OCI-LY3 (cell line): ENCODE measurements around the gene DNAJC5.

ENCODE experiments used
- CTCF ChIP-seq: fragments of 200-600, 300-600 bp; sonication (generic); IDR thresholded peaks from 2 replicates; pipeline ENCODE4 v1.5.1; 2014; ENCODE audit warnings: antibody characterized with exemption, low read length, low read depth
- EZH2phosphoT487 ChIP-seq: fragments of 200-600 bp; shearing (Covaris generic); IDR thresholded peaks from 2 replicates; pipeline ENCODE4 v1.6.1; 2018; ENCODE audit warnings: antibody characterized with exemption, mixed run types, low read depth

GRCh38 chr20:63958964-63959698 is 64.2 kb downstream of the DNAJC5 start:
- no peak for TF ChIP-seq CTCF
- no peak for TF ChIP-seq EZH2phosphoT487
